Cardiac septum (tissue), 1 donor: ENCODE measurements around the gene P2RX6. TPM values are rescaled to one million over a fixed set of nuclear protein-coding genes. Genes with fewer than 3 reads are reported as not detected.
"Not testable (repeated sequence)": the region's sequence is repeated elsewhere in the genome, so short reads cannot be mapped to it uniquely, and the experiment has no call there.

Source experiments
- DNase-seq: peaks from one replicate; pipeline ENCODE4 v3.0.0-alpha.2; 2020; ENCODE audit warnings: low spot score
- intact Hi-C: fragments of 100-400 bp; cut with DNase I; formaldehyde crosslinking; loops from one replicate; pipeline ENCODE4 v1.14.0; 2022
- total RNA-seq: library from RNA; stranded (reverse); fragmentation: NEBNext Ultra II Directional; extraction: Animal tissue kit (Norgen Biotek cat#: 25700); gene quantifications from one replicate; pipeline ENCODE4 v1.2.1, GENCODE V29; 2021
- donor health status: DM: no; HTN: no; CAD: no.

Gene P2RX6
- total RNA-seq, 1 donor from 2014 or later: 5.4 TPM

- intact Hi-C loops: not testable (repeated sequence)
These were observed 5.8 kb upstream of the P2RX6 start for GRCh38 chr22:21009208-21009607.

GRCh38 chr22:21009638-21010425 lies 5.1 kb upstream of the P2RX6 start:
- DNase-seq: no peak
- intact Hi-C loops: loop anchor here (5.0 kb wide), 1 partner anchor 37 kb away; the partner anchor contains the start of gene LRRC74B

More at GRCh38 chr22:21009208-21009607, 5.8 kb upstream of the P2RX6 start:
- DNase-seq: not testable (repeated sequence)

GRCh38 chr22:21010426-21011113 lies 4.4 kb upstream of the P2RX6 start:
- DNase-seq: no peak
- intact Hi-C loops: loop anchor here (5.0 kb wide), 1 partner anchor 37 kb away; the partner anchor contains the start of gene LRRC74B

GRCh38 chr22:21012446-21013407 lies 2.2 kb upstream of the P2RX6 start:
- intact Hi-C loops: loop anchor here (5.0 kb wide), 1 partner anchor 35 kb away; the partner anchor contains the start of gene LRRC74B
- DNase-seq: no peak

- no peak for DNase-seq
- intact Hi-C loops: loop anchor here (5.0 kb wide), 1 partner anchor 34 kb away; the partner anchor contains the start of gene LRRC74B
These were observed 1.2 kb upstream of the P2RX6 start for GRCh38 chr22:21013657-21014201.

- peak; percentile 91 for DNase-seq
- intact Hi-C loops: loop anchor here (5.0 kb wide), 1 partner anchor 33 kb away; the partner anchor contains the start of gene LRRC74B
These were observed 701 bp upstream of the P2RX6 start for GRCh38 chr22:21014202-21014725.

- intact Hi-C loops: no loop called here
- DNase-seq: no peak
These were observed 571 bp downstream of the P2RX6 start for GRCh38 chr22:21015466-21016006.

- intact Hi-C loops: no loop called here
- DNase-seq: no peak
These were observed 1.9 kb downstream of the P2RX6 start for GRCh38 chr22:21016644-21017420.

- no peak for DNase-seq
- intact Hi-C loops: no loop called here
These were observed 3.3 kb downstream of the P2RX6 start for GRCh38 chr22:21018314-21018713.

GRCh38 chr22:21020802-21021429 lies 6.0 kb downstream of the P2RX6 start:
- DNase-seq: no peak
- intact Hi-C loops: loop anchor here (10.0 kb wide), 1 partner anchor 84 kb away; no protein-coding TSS in a partner anchor

- intact Hi-C loops: loop anchor here (10.0 kb wide), 1 partner anchor 82 kb away; no protein-coding TSS in a partner anchor
These were observed 7.5 kb downstream of the P2RX6 start for GRCh38 chr22:21022507-21022906.

GRCh38 chr22:21022955-21023614 lies 8.1 kb downstream of the P2RX6 start:
- DNase-seq: no peak
- intact Hi-C loops: loop anchor here (10.0 kb wide), 1 partner anchor 82 kb away; no protein-coding TSS in a partner anchor

More at GRCh38 chr22:21022507-21022906, 7.5 kb downstream of the P2RX6 start:
- DNase-seq: no peak

GRCh38 chr22:21025266-21025665 lies 10.3 kb downstream of the P2RX6 start:
- intact Hi-C loops: loop anchor here (10.0 kb wide), 1 partner anchor 80 kb away; no protein-coding TSS in a partner anchor
- DNase-seq: no peak

- no peak for DNase-seq
- intact Hi-C loops: loop anchor here (10.0 kb wide), 1 partner anchor 79 kb away; no protein-coding TSS in a partner anchor
These were observed 11.1 kb downstream of the P2RX6 start for GRCh38 chr22:21025763-21026755.
